ENCODE results near the gene PLCH1.

DNA sequence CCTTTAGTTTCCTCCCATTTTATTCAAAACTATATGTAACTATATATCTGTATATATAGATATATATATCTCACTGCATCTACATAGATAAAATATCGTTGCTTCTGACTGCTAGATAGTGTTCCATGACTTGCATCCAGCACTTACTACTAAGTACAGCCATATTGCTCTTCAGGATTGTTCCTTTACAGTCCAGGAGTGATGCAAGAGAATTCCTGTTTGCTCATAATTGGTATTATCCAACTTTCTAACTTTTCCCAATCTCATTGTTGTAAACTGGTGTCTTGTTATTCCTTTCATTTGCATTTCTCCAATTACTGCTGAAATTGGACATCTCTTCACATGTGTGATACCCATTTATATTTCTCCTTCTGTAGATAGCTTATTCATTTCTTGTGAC is 351.6 kb downstream of the PLCH1 start:
- TF ChIP-seq EZH2 (IDR thresholded peaks at IDR 0.05; ENCODE audit: low read length, missing control alignments) = no peak
- TF ChIP-seq, protein P1, sequence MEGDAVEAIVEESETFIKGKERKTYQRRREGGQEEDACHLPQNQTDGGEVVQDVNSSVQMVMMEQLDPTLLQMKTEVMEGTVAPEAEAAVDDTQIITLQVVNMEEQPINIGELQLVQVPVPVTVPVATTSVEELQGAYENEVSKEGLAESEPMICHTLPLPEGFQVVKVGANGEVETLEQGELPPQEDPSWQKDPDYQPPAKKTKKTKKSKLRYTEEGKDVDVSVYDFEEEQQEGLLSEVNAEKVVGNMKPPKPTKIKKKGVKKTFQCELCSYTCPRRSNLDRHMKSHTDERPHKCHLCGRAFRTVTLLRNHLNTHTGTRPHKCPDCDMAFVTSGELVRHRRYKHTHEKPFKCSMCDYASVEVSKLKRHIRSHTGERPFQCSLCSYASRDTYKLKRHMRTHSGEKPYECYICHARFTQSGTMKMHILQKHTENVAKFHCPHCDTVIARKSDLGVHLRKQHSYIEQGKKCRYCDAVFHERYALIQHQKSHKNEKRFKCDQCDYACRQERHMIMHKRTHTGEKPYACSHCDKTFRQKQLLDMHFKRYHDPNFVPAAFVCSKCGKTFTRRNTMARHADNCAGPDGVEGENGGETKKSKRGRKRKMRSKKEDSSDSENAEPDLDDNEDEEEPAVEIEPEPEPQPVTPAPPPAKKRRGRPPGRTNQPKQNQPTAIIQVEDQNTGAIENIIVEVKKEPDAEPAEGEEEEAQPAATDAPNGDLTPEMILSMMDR (conservative IDR thresholded peaks at IDR 0.05 in 1 of 2, IDR thresholded peaks at IDR 0.05 in 1 of 2; ENCODE audit: low read depth in 1 of 2, low read length in 2 of 2) = no peak
